ENCODE measurements around the gene PHF21B.

Gene PHF21B

GRCh38 chr22:44952863-44953746 lies 56.7 kb downstream of the PHF21B start:
- Histone ChIP-seq H3K9ac (ENCODE audit: low read length in 5 of 5) (no peak overlapping the region), H3K36me3 (ENCODE audit: control insufficient read depth in 5 of 5, insufficient read depth in 5 of 5, low read length in 5 of 5) (no peaks in the 10 kb centered on the region), H3K9me3 (ENCODE audit: control insufficient read depth in 5 of 5, low read length in 5 of 5) (peaks cover 0 to 14% (median 6%) of the 10 kb centered on the region in 5 donors), H3K27me3 (ENCODE audit: control insufficient read depth in 5 of 5, insufficient read depth in 4 of 5, low read length in 5 of 5) (peaks cover 0 to 27% (median 16%) of the 10 kb centered on the region in 5 donors), H3K4me1 (ENCODE audit: control insufficient read depth in 5 of 5, insufficient read depth in 5 of 5, low read length in 5 of 5) (no peaks in the 10 kb centered on the region), H3K27ac (ENCODE audit: low read depth, low read length) (no peak overlapping the region), H3K4me3 (ENCODE audit: low read depth in 1 of 5, low read length in 5 of 5) (no peak overlapping the region)

GRCh38 chr22:44951510-44951816 lies 58.3 kb downstream of the PHF21B start:
- Histone ChIP-seq H3K4me1 (ENCODE audit: control insufficient read depth in 5 of 5, insufficient read depth in 5 of 5, low read length in 5 of 5) (no peaks in the 10 kb centered on the region), H3K4me3 (ENCODE audit: low read depth in 1 of 5, low read length in 5 of 5) (no peak overlapping the region), H3K36me3 (ENCODE audit: control insufficient read depth in 5 of 5, insufficient read depth in 5 of 5, low read length in 5 of 5) (no peaks in the 10 kb centered on the region), H3K27ac (ENCODE audit: low read depth, low read length) (no peak overlapping the region), H3K9me3 (ENCODE audit: control insufficient read depth in 5 of 5, low read length in 5 of 5) (peaks cover 0 to 14% (median 6%) of the 10 kb centered on the region in 5 donors), H3K27me3 (ENCODE audit: control insufficient read depth in 5 of 5, insufficient read depth in 4 of 5, low read length in 5 of 5) (peaks cover under 1 to 26% (median 22%) of the 10 kb centered on the region in 5 donors), H3K9ac (ENCODE audit: low read length in 5 of 5) (no peak overlapping the region)

GRCh38 chr22:44950806-44951509 lies 58.8 kb downstream of the PHF21B start:
- Histone ChIP-seq H3K36me3 (ENCODE audit: control insufficient read depth in 5 of 5, insufficient read depth in 5 of 5, low read length in 5 of 5) (no peaks in the 10 kb centered on the region), H3K4me1 (ENCODE audit: control insufficient read depth in 5 of 5, insufficient read depth in 5 of 5, low read length in 5 of 5) (no peaks in the 10 kb centered on the region), H3K4me3 (ENCODE audit: low read depth in 1 of 5, low read length in 5 of 5) (no peak overlapping the region), H3K9me3 (ENCODE audit: control insufficient read depth in 5 of 5, low read length in 5 of 5) (peaks cover 0 to 14% (median 6%) of the 10 kb centered on the region in 5 donors), H3K9ac (ENCODE audit: low read length in 5 of 5) (no peak overlapping the region), H3K27ac (ENCODE audit: low read depth, low read length) (no peak overlapping the region), H3K27me3 (ENCODE audit: control insufficient read depth in 5 of 5, insufficient read depth in 4 of 5, low read length in 5 of 5) (peaks cover 5 to 25% (median 24%) of the 10 kb centered on the region in 5 donors)

- no peaks in the 10 kb centered on the region for H3K4me1 ChIP-seq (ENCODE audit: control insufficient read depth in 5 of 5, insufficient read depth in 5 of 5, low read length in 5 of 5)
- H3K9ac ChIP-seq (ENCODE audit: low read length in 5 of 5) = no peak overlapping the region
- no peak overlapping the region for H3K27ac ChIP-seq (ENCODE audit: low read depth, low read length)
- H3K27me3 ChIP-seq (ENCODE audit: control insufficient read depth in 5 of 5, insufficient read depth in 4 of 5, low read length in 5 of 5) = peaks cover 12 to 46% (median 19%) of the 10 kb centered on the region in 5 donors
- no peaks in the 10 kb centered on the region for H3K36me3 ChIP-seq (ENCODE audit: control insufficient read depth in 5 of 5, insufficient read depth in 5 of 5, low read length in 5 of 5)
- H3K4me3 ChIP-seq (ENCODE audit: low read depth in 1 of 5, low read length in 5 of 5) = no peak overlapping the region
- H3K9me3 ChIP-seq (ENCODE audit: control insufficient read depth in 5 of 5, low read length in 5 of 5) = peaks cover 0 to 14% (median 6%) of the 10 kb centered on the region in 5 donors
These were observed 62.0 kb downstream of the PHF21B start for GRCh38 chr22:44947846-44948245.

- Histone ChIP-seq H3K27me3 (ENCODE audit: control insufficient read depth in 5 of 5, insufficient read depth in 4 of 5, low read length in 5 of 5) (peaks cover 14 to 52% (median 24%) of the 10 kb centered on the region in 5 donors), H3K4me3 (ENCODE audit: low read depth in 1 of 5, low read length in 5 of 5) (no peak overlapping the region), H3K27ac (ENCODE audit: low read depth, low read length) (no peak overlapping the region), H3K9ac (ENCODE audit: low read length in 5 of 5) (no peak overlapping the region), H3K4me1 (ENCODE audit: control insufficient read depth in 5 of 5, insufficient read depth in 5 of 5, low read length in 5 of 5) (no peaks in the 10 kb centered on the region), H3K36me3 (ENCODE audit: control insufficient read depth in 5 of 5, insufficient read depth in 5 of 5, low read length in 5 of 5) (no peaks in the 10 kb centered on the region), H3K9me3 (ENCODE audit: control insufficient read depth in 5 of 5, low read length in 5 of 5) (peaks cover 0 to 14% (median 6%) of the 10 kb centered on the region in 5 donors)
These were observed 62.8 kb downstream of the PHF21B start for GRCh38 chr22:44947049-44947448.

GRCh38 chr22:44944883-44945601 lies 64.8 kb downstream of the PHF21B start:
- Histone ChIP-seq H3K27me3 (ENCODE audit: control insufficient read depth in 5 of 5, insufficient read depth in 4 of 5, low read length in 5 of 5) (peaks cover 32 to 67% (median 34%) of the 10 kb centered on the region in 5 donors), H3K9me3 (ENCODE audit: control insufficient read depth in 5 of 5, low read length in 5 of 5) (peaks cover 0 to under 1% (median 0%) of the 10 kb centered on the region in 5 donors), H3K27ac (ENCODE audit: low read depth, low read length) (no peak overlapping the region), H3K36me3 (ENCODE audit: control insufficient read depth in 5 of 5, insufficient read depth in 5 of 5, low read length in 5 of 5) (no peaks in the 10 kb centered on the region), H3K9ac (ENCODE audit: low read length in 5 of 5) (no peak overlapping the region), H3K4me1 (ENCODE audit: control insufficient read depth in 5 of 5, insufficient read depth in 5 of 5, low read length in 5 of 5) (no peaks in the 10 kb centered on the region), H3K4me3 (ENCODE audit: low read depth in 1 of 5, low read length in 5 of 5) (no peak overlapping the region)

- Histone ChIP-seq H3K27me3 (ENCODE audit: control insufficient read depth in 5 of 5, insufficient read depth in 4 of 5, low read length in 5 of 5) (peaks cover 39 to 77% (median 45%) of the 10 kb centered on the region in 5 donors), H3K36me3 (ENCODE audit: control insufficient read depth in 5 of 5, insufficient read depth in 5 of 5, low read length in 5 of 5) (no peaks in the 10 kb centered on the region), H3K4me3 (ENCODE audit: low read depth in 1 of 5, low read length in 5 of 5) (no peak overlapping the region), H3K9ac (ENCODE audit: low read length in 5 of 5) (no peak overlapping the region), H3K9me3 (ENCODE audit: control insufficient read depth in 5 of 5, low read length in 5 of 5) (no peaks in the 10 kb centered on the region), H3K4me1 (ENCODE audit: control insufficient read depth in 5 of 5, insufficient read depth in 5 of 5, low read length in 5 of 5) (no peaks in the 10 kb centered on the region), H3K27ac (ENCODE audit: low read depth, low read length) (no peak overlapping the region)
These were observed 66.0 kb downstream of the PHF21B start for GRCh38 chr22:44943701-44944324.

GRCh38 chr22:44942979-44943700 lies 66.7 kb downstream of the PHF21B start:
- H3K27me3 ChIP-seq (ENCODE audit: control insufficient read depth in 5 of 5, insufficient read depth in 4 of 5, low read length in 5 of 5) = peaks cover 39 to 81% (median 47%) of the 10 kb centered on the region in 5 donors
- H3K9ac ChIP-seq (ENCODE audit: low read length in 5 of 5) = no peak overlapping the region
- H3K27ac ChIP-seq (ENCODE audit: low read depth, low read length) = no peak overlapping the region
- H3K4me1 ChIP-seq (ENCODE audit: control insufficient read depth in 5 of 5, insufficient read depth in 5 of 5, low read length in 5 of 5) = no peaks in the 10 kb centered on the region
- no peak overlapping the region for H3K4me3 ChIP-seq (ENCODE audit: low read depth in 1 of 5, low read length in 5 of 5)
- H3K9me3 ChIP-seq (ENCODE audit: control insufficient read depth in 5 of 5, low read length in 5 of 5) = no peaks in the 10 kb centered on the region
- H3K36me3 ChIP-seq (ENCODE audit: control insufficient read depth in 5 of 5, insufficient read depth in 5 of 5, low read length in 5 of 5) = no peaks in the 10 kb centered on the region

- H3K36me3 ChIP-seq (ENCODE audit: control insufficient read depth in 5 of 5, insufficient read depth in 5 of 5, low read length in 5 of 5) = no peaks in the 10 kb centered on the region
- H3K9ac ChIP-seq (ENCODE audit: low read length in 5 of 5) = no peak overlapping the region
- H3K4me1 ChIP-seq (ENCODE audit: control insufficient read depth in 5 of 5, insufficient read depth in 5 of 5, low read length in 5 of 5) = no peaks in the 10 kb centered on the region
- H3K9me3 ChIP-seq (ENCODE audit: control insufficient read depth in 5 of 5, low read length in 5 of 5) = no peaks in the 10 kb centered on the region
- no peak overlapping the region for H3K27ac ChIP-seq (ENCODE audit: low read depth, low read length)
- peaks cover 39 to 75% (median 44%) of the 10 kb centered on the region in 5 donors for H3K27me3 ChIP-seq (ENCODE audit: control insufficient read depth in 5 of 5, insufficient read depth in 4 of 5, low read length in 5 of 5)
- H3K4me3 ChIP-seq (ENCODE audit: low read depth in 1 of 5, low read length in 5 of 5) = no peak overlapping the region
These were observed 67.7 kb downstream of the PHF21B start for GRCh38 chr22:44942056-44942455.

All from subcutaneous abdominal adipose tissue (tissue), 5 donors.